SK-N-SH treated with all-trans-retinoic acid at 6 μM for 48 hours (cell line): ENCODE measurements around the gene FBXL5.

Experiments
- ATAC-seq: fragments of 200-7000 bp; cut with Tn5 transposase; 3 replicates; pipeline ENCODE4 v1.9.1; 2020; ENCODE audit warnings: mild to moderate bottlenecking, moderate library complexity
- ARNTL ChIP-seq: fragments of 450-650 bp; formaldehyde crosslinking; IDR thresholded peaks from 2 replicates; pipeline ENCODE4 v1.5.0; 2020; ENCODE audit warnings: low read depth, mild to moderate bottlenecking, moderate library complexity, borderline replicate concordance
- BACH2 ChIP-seq: fragments of 250-450 bp; sonication (Bioruptor Pico); IDR thresholded peaks from 2 replicates; pipeline ENCODE4 v1.9.0; 2021; ENCODE audit warnings: mild to moderate bottlenecking, borderline replicate concordance
- CREB5 ChIP-seq: fragments of 250-450 bp; sonication (Bioruptor Pico); IDR thresholded peaks from 2 replicates; pipeline ENCODE4 v1.5.1; 2020; ENCODE audit warnings: low read depth, mild to moderate bottlenecking, moderate library complexity
- CSRNP3 ChIP-seq: fragments of 250-450 bp; sonication (Bioruptor Pico); IDR thresholded peaks from 2 replicates; pipeline ENCODE4 v1.5.1; 2021; ENCODE audit warnings: mild to moderate bottlenecking, moderate library complexity
- GLIS3 ChIP-seq: fragments of 250-450 bp; sonication (Bioruptor Pico); IDR thresholded peaks from 2 replicates; pipeline ENCODE4 v1.5.0; 2020; ENCODE audit warnings: mild to moderate bottlenecking, moderate library complexity
- ISL1 ChIP-seq: fragments of 250-450 bp; sonication (Bioruptor Pico); IDR thresholded peaks from 2 replicates; pipeline ENCODE4 v2.1.2; 2022; ENCODE audit warnings: mild to moderate bottlenecking, moderate library complexity
- OSR1 ChIP-seq: fragments of 250-450 bp; sonication (Bioruptor Pico); IDR thresholded peaks from 2 replicates; pipeline ENCODE4 v1.8.0; 2022; ENCODE audit warnings: moderate library complexity, mild to moderate bottlenecking, inconsistent platforms
- PATZ1 ChIP-seq: fragments of 250-450 bp; sonication (Bioruptor Pico); IDR thresholded peaks from 2 replicates; pipeline ENCODE4 v1.8.0; 2020; ENCODE audit warnings: mild to moderate bottlenecking, moderate library complexity, borderline replicate concordance
- POU6F1 ChIP-seq: fragments of 250-450 bp; sonication (Bioruptor Pico); IDR thresholded peaks from 2 replicates; pipeline ENCODE4 v1.8.0; 2021; ENCODE audit warnings: low read depth, mild to moderate bottlenecking, moderate library complexity, borderline replicate concordance
- PPARA ChIP-seq: fragments of 250-450 bp; sonication (Bioruptor Pico); IDR thresholded peaks from 2 replicates; pipeline ENCODE4 v1.5.0; 2020; ENCODE audit warnings: mild to moderate bottlenecking, borderline replicate concordance
- RARB ChIP-seq: fragments of 250-450 bp; sonication (Bioruptor Pico); IDR thresholded peaks from 2 replicates; pipeline ENCODE4 v1.8.0; 2021; ENCODE audit warnings: mild to moderate bottlenecking, moderate library complexity
- TCF4 ChIP-seq: fragments of 250-450 bp; sonication (Bioruptor Pico); IDR thresholded peaks from 2 replicates; pipeline ENCODE4 v1.8.0; 2021; ENCODE audit warnings: mild to moderate bottlenecking, moderate library complexity, borderline replicate concordance
- TOX ChIP-seq: fragments of 250-450 bp; sonication (Bioruptor Pico); IDR thresholded peaks from 2 replicates; pipeline ENCODE4 v1.8.0; 2021; ENCODE audit warnings: mild to moderate bottlenecking, moderate library complexity, borderline replicate concordance
- TSHZ2 ChIP-seq: fragments of 250-450 bp; sonication (Bioruptor Pico); IDR thresholded peaks from 2 replicates; pipeline ENCODE4 v1.5.0; 2020; ENCODE audit warnings: mild to moderate bottlenecking, moderate library complexity
- ZFP3 ChIP-seq: fragments of 250-450 bp; sonication (Bioruptor Pico); IDR thresholded peaks from 2 replicates; pipeline ENCODE4 v1.5.0; 2020; ENCODE audit warnings: mild to moderate bottlenecking, moderate library complexity
- ZFP30 ChIP-seq: fragments of 450-650 bp; formaldehyde crosslinking; IDR thresholded peaks from 2 replicates; pipeline ENCODE4 v1.5.0; 2022; ENCODE audit warnings: mild to moderate bottlenecking, moderate library complexity
- ZNF565 ChIP-seq: fragments of 450-650 bp; formaldehyde crosslinking; conservative IDR thresholded peaks from 2 replicates; pipeline ENCODE4 v1.5.0; 2020; ENCODE audit warnings: low read depth, mild to moderate bottlenecking, moderate library complexity
- ZNF70 ChIP-seq: fragments of 450-650 bp; formaldehyde crosslinking; IDR thresholded peaks from 2 replicates; pipeline ENCODE4 v1.5.0; 2020; ENCODE audit warnings: mild to moderate bottlenecking, moderate library complexity
- ZNF8 ChIP-seq: fragments of 450-650 bp; formaldehyde crosslinking; IDR thresholded peaks from 2 replicates; pipeline ENCODE4 v1.5.0; 2020; ENCODE audit warnings: mild to moderate bottlenecking, moderate library complexity

The FBXL5 gene

GRCh38 chr4:15689540-15689939, 34.4 kb upstream of the FBXL5 start:
- TF ChIP-seq POU6F1 (CRISPR knock-in tag) (no peak), ZNF565 (CRISPR knock-in tag) (no peak), ISL1 (no peak), PATZ1 (no peak), ZFP30 (no peak), CSRNP3 (CRISPR knock-in tag) (no peak), TSHZ2 (no peak), RARB (no peak)
- ATAC-seq, result no peak

- TF ChIP-seq OSR1 (no peak), ZFP3 (CRISPR knock-in tag) (no peak), ARNTL (no peak), CREB5 (CRISPR knock-in tag) (no peak), POU6F1 (CRISPR knock-in tag) (no peak), PATZ1 (no peak), ZNF565 (CRISPR knock-in tag) (no peak), BACH2 (CRISPR knock-in tag) (no peak), ZNF70 (CRISPR knock-in tag) (no peak)
- ATAC-seq, result no peak
Observed at GRCh38 chr4:15688051-15688450, 32.9 kb upstream of the FBXL5 start.

- ATAC-seq, result no peak
- TF ChIP-seq RARB, result no peak
- TF ChIP-seq ZNF8, result no peak
- no peak for TF ChIP-seq PATZ1
- no peak for TF ChIP-seq GLIS3
- no peak for TF ChIP-seq TSHZ2
- no peak for TF ChIP-seq TOX (CRISPR knock-in tag)
- no peak for TF ChIP-seq TCF4 (CRISPR knock-in tag)
- TF ChIP-seq ZFP30, result no peak
- no peak for TF ChIP-seq PPARA (CRISPR knock-in tag)
- TF ChIP-seq ARNTL, result no peak
- no peak for TF ChIP-seq ISL1
Observed at GRCh38 chr4:15684498-15684897, 29.3 kb upstream of the FBXL5 start.
